ENCODE measurements around the gene FBXO27.

GRCh38 chr19:39067104-39067503 lies 34.8 kb upstream of the FBXO27 start:
- TF ChIP-seq POLR2A (IDR thresholded peaks at IDR 0.05; ENCODE audit: low read depth, low read length) = no peak
- TF ChIP-seq POLR2AphosphoS5 (IDR thresholded peaks at IDR 0.05; ENCODE audit: low read depth, low read length) = no peak

Measured in GM12892 (cell line).